Esophagus muscularis mucosa (tissue), 4 donors: Measurements from ENCODE around the gene HDAC4. TPM values are rescaled to one million over a fixed set of nuclear protein-coding genes. Genes with fewer than 3 reads are reported as not detected.
"Not testable (repeated sequence)": the region's sequence is repeated elsewhere in the genome, so short reads cannot be mapped to it uniquely, and the experiment has no call there.

Source experiments
- DNase-seq: peaks from one replicate; pipeline ENCODE4 v3.0.0-alpha.2; 2017; ENCODE audit errors: extremely low spot score
- H3K27ac ChIP-seq, 4 donors: fragments of 200-600 bp; sonication (generic); replicated peaks in 1 of 4; 1 replicate in 3 of 4; 2 replicates in 1 of 4; pipeline ENCODE4 v1.5.1; 2016 to 2019; ENCODE audit warnings: mild to moderate bottlenecking in 1 of 4
- H3K27me3 ChIP-seq, 4 donors: fragments of 200-600 bp; sonication (generic); one replicate each; pipeline versions ENCODE4 v1.5.1 to v1.6.0; 2016 to 2019
- H3K36me3 ChIP-seq, 4 donors: fragments of 200-600 bp; sonication (generic); one replicate each; pipeline ENCODE4 v1.5.1; 2016 to 2019
- H3K4me1 ChIP-seq, 4 donors: fragments of 200-600 bp; sonication (generic); one replicate each; pipeline ENCODE4 v1.5.1; 2016 to 2019
- H3K4me3 ChIP-seq, 4 donors: fragments of 200-600 bp; sonication (generic); 1 replicate in 2 of 4; 2 replicates in 2 of 4; pipeline ENCODE4 v1.5.1; 2016 to 2019; ENCODE audit warnings: mild to moderate bottlenecking in 4 of 4, moderate library complexity in 1 of 4
- H3K9me3 ChIP-seq, 4 donors: fragments of 200-600 bp; sonication (generic); 1 replicate in 3 of 4; 2 replicates in 1 of 4; pipeline ENCODE4 v1.5.1; 2016 to 2019
- CTCF ChIP-seq, 3 experiments: fragments of 200-600 bp in 2 of 3; fragments of 450-650 bp in 1 of 3; sonication (generic) in 2 of 3; IDR thresholded peaks; one replicate each; pipeline ENCODE4 v1.5.1; 2017 to 2019; ENCODE audit warnings: antibody characterized with exemption in 3 of 3, mild to moderate bottlenecking in 2 of 3, moderate library complexity in 1 of 3
- EP300 ChIP-seq: sonication (generic); formaldehyde crosslinking; IDR thresholded peaks from one replicate; pipeline ENCODE4 v1.6.1; 2017; ENCODE audit warnings: antibody characterized with exemption
- POLR2A ChIP-seq: fragments of 450-650 bp; IDR thresholded peaks from one replicate; pipeline ENCODE4 v1.6.1; 2017; ENCODE audit warnings: antibody characterized with exemption, moderate library complexity, mild to moderate bottlenecking, low read depth
- POLR2AphosphoS5 ChIP-seq, 2 donors: sonication (generic); formaldehyde crosslinking; IDR thresholded peaks; one replicate each; pipeline ENCODE4 v1.6.1; 2017; ENCODE audit warnings: antibody characterized with exemption in 2 of 2
- WGBS: methylation state at CpG from one replicate; pipeline ENCODE4 v1.1.5; 2018; 5-methylcytosine and 5-hydroxymethylcytosine counted together
- intact Hi-C: fragments of 100-400 bp; cut with DNase I; formaldehyde crosslinking; loops from one replicate; pipeline ENCODE4 v1.15.1; 2023
- total RNA-seq, 4 donors: library from RNA; depleted of rRNA; stranded (reverse); fragments of >200 nt; gene quantifications; one replicate each; pipeline versions ENCODE4 v1.1.0 to v1.2.1, GENCODE V29; 2016

HDAC4 gene
- total RNA-seq, 4 donors from 2014 or later, result 59.4 to 119 (median 76.1) TPM

GRCh38 chr2:239073745-239074530 lies 326.9 kb downstream of the HDAC4 start:
- Histone ChIP-seq H3K9me3 (peaks cover 0 to 5% (median 0%) of the 10 kb centered on the region in 4 donors), H3K27ac (no peak overlapping the region), H3K36me3 (peaks cover 55 to 90% (median 76%) of the 10 kb centered on the region in 4 donors), H3K27me3 (no peaks in the 10 kb centered on the region), H3K4me1 (peaks cover 0 to 11% (median 3%) of the 10 kb centered on the region in 4 donors), H3K4me3 (no peak overlapping the region)
- TF ChIP-seq POLR2A (no peak), POLR2AphosphoS5 (IDR thresholded peaks at IDR 0.05) (no peak), CTCF (IDR thresholded peaks at IDR 0.05) (no peak), EP300 (no peak)
- no peak for DNase-seq
- intact Hi-C loops, result no loop called here
- 95% methylated on average over 17 of the region's 18 CpGs for WGBS

GRCh38 chr2:239073270-239073669 lies 327.6 kb downstream of the HDAC4 start:
- Histone ChIP-seq H3K36me3 (peaks cover 58 to 88% (median 73%) of the 10 kb centered on the region in 4 donors), H3K4me3 (no peak overlapping the region), H3K9me3 (peaks cover 0 to 5% (median 0%) of the 10 kb centered on the region in 4 donors), H3K4me1 (peaks cover 0 to 11% (median 3%) of the 10 kb centered on the region in 4 donors), H3K27ac (no peak overlapping the region), H3K27me3 (no peaks in the 10 kb centered on the region)
- TF ChIP-seq POLR2AphosphoS5 (IDR thresholded peaks at IDR 0.05) (no peak), EP300 (no peak), POLR2A (no peak), CTCF (IDR thresholded peaks at IDR 0.05) (no peak)
- 93% methylated on average over 10 of the region's 12 CpGs for WGBS
- intact Hi-C loops, result no loop called here
- no peak for DNase-seq

- H3K4me3 ChIP-seq, result no peak overlapping the region
- peaks cover 62 to 88% (median 74%) of the 10 kb centered on the region in 4 donors for H3K36me3 ChIP-seq
- peaks cover 0 to 5% (median 0%) of the 10 kb centered on the region in 4 donors for H3K9me3 ChIP-seq
- no peak overlapping the region for H3K27ac ChIP-seq
- peaks cover 0 to 11% (median 3%) of the 10 kb centered on the region in 4 donors for H3K4me1 ChIP-seq
- no peaks in the 10 kb centered on the region for H3K27me3 ChIP-seq
- no peak for DNase-seq
- 96% methylated on average over 14 of the region's 14 CpGs for WGBS
- intact Hi-C loops, result no loop called here
- TF ChIP-seq EP300 (no peak), POLR2AphosphoS5 (IDR thresholded peaks at IDR 0.05) (no peak), POLR2A (no peak), CTCF (IDR thresholded peaks at IDR 0.05) (no peak)
These were observed 328.0 kb downstream of the HDAC4 start for GRCh38 chr2:239072786-239073185.

- intact Hi-C loops, result no loop called here
- no peak for DNase-seq
- Histone ChIP-seq H3K9me3 (peaks cover 0 to 5% (median 0%) of the 10 kb centered on the region in 4 donors), H3K36me3 (peaks cover 62 to 88% (median 75%) of the 10 kb centered on the region in 4 donors), H3K4me3 (no peak overlapping the region), H3K27ac (no peak overlapping the region), H3K4me1 (no peaks in the 10 kb centered on the region), H3K27me3 (no peaks in the 10 kb centered on the region)
- 98% methylated on average over 9 of the region's 9 CpGs for WGBS
- no peak for TF ChIP-seq CTCF (IDR thresholded peaks at IDR 0.05)
These were observed 330.4 kb downstream of the HDAC4 start for GRCh38 chr2:239070466-239070865.

DNA sequence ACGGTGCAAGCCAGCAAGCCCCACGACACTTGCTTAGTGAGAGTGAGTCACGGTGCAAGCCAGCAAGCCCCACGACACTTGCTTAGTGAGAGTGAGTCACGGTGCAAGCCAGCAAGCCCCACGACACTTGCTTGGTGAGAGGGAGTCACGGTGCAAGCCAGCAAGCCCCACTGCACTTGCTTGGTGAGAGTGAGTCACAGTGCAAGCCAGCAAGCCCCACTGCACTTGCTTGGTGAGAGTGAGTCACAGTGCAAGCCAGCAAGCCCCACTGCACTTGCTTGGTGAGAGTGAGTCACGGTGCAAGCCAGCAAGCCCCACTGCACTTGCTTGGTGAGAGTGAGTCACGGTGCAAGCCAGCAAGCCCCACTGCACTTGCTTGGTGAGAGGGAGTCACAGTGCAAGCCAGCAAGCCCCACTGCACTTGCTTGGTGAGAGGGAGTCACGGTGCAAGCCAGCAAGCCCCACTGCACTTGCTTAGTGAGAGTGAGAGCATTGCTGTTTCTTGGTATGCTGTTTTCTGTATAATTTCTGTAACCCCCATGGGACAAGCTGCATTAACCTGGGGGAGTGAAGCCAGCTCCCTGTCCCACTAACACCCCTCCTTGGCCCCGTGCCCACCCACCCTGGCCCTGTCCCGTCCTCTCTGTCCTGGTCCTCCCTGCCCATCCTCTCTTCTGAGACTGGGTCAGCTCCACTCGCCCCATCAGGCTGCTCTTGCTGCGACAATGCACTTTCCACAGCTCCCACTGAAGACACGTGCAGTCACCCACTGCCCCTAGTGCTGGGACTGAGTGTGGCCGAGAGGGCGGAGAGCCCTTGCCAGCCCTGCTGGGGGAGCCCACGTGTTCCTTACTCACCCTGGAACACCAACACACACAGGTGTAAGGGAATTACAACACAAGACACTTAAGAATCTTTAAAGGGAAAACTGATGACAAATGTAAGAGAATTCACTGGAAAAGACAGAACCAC lies 331.2 kb downstream of the HDAC4 start:
- H3K4me1 ChIP-seq, DNase-seq, H3K9me3 ChIP-seq, intact Hi-C loops, H3K27me3 ChIP-seq, H3K4me3 ChIP-seq, H3K27ac ChIP-seq: not testable (repeated sequence)
- peaks cover 66 to 90% (median 77%) of the 10 kb centered on the region in 4 donors for H3K36me3 ChIP-seq
- 83% methylated on average over 15 of the region's 18 CpGs for whole genome bisulfite sequencing
